ENCODE results near the gene TSPAN3.

Gene TSPAN3

GRCh38 chr15:77083381-77084160 lies 12.7 kb upstream of the TSPAN3 start:
- H3K4me3 ChIP-seq (ENCODE audit: low read depth, low read length) = peak overlapping the region; percentile 37
- DNase-seq = peak; percentile 23
- no peaks in the 10 kb centered on the region for H3K36me3 ChIP-seq (replicated peaks)
- H3K27me3 ChIP-seq (replicated peaks) = no peaks in the 10 kb centered on the region
- in situ Hi-C loops (cut with HindIII; ENCODE audit: low pct_ligation_motif_present, low sequenced_read_pairs) = no loop called here
- no peak for TF ChIP-seq CTCF (IDR thresholded peaks at IDR 0.05; ENCODE audit: low read depth, low read length, missing control alignments)
- no peak overlapping the region for H3K27ac ChIP-seq

- Histone ChIP-seq H3K27me3 (replicated peaks) (no peaks in the 10 kb centered on the region), H3K4me3 (ENCODE audit: low read depth, low read length) (no peak overlapping the region), H3K27ac (no peak overlapping the region), H3K36me3 (replicated peaks) (no peaks in the 10 kb centered on the region)
- in situ Hi-C loops (cut with HindIII; ENCODE audit: low pct_ligation_motif_present, low sequenced_read_pairs) = no loop called here
- TF ChIP-seq CTCF (IDR thresholded peaks at IDR 0.05; ENCODE audit: low read depth, low read length, missing control alignments) = no peak
- DNase-seq = no peak
These were observed 11.1 kb upstream of the TSPAN3 start for GRCh38 chr15:77081971-77082370.

- DNase-seq = no peak
- Histone ChIP-seq H3K4me3 (ENCODE audit: low read depth, low read length) (no peak overlapping the region), H3K27ac (no peak overlapping the region), H3K27me3 (replicated peaks) (no peaks in the 10 kb centered on the region), H3K36me3 (replicated peaks) (no peaks in the 10 kb centered on the region)
- in situ Hi-C loops (cut with HindIII; ENCODE audit: low pct_ligation_motif_present, low sequenced_read_pairs) = no loop called here
- no peak for TF ChIP-seq CTCF (IDR thresholded peaks at IDR 0.05; ENCODE audit: low read depth, low read length, missing control alignments)
These were observed 5.5 kb upstream of the TSPAN3 start for GRCh38 chr15:77076323-77076915.

- Histone ChIP-seq H3K36me3 (replicated peaks) (no peaks in the 10 kb centered on the region), H3K27ac (no peak overlapping the region), H3K27me3 (replicated peaks) (no peaks in the 10 kb centered on the region), H3K4me3 (ENCODE audit: low read depth, low read length) (no peak overlapping the region)
- no peak for DNase-seq
- in situ Hi-C loops (cut with HindIII; ENCODE audit: low pct_ligation_motif_present, low sequenced_read_pairs) = no loop called here
- no peak for TF ChIP-seq CTCF (IDR thresholded peaks at IDR 0.05; ENCODE audit: low read depth, low read length, missing control alignments)
These were observed 4.6 kb upstream of the TSPAN3 start for GRCh38 chr15:77075528-77075927.

- in situ Hi-C loops (cut with HindIII; ENCODE audit: low pct_ligation_motif_present, low sequenced_read_pairs) = no loop called here
- Histone ChIP-seq H3K4me3 (ENCODE audit: low read depth, low read length) (no peak overlapping the region), H3K27me3 (replicated peaks) (no peaks in the 10 kb centered on the region), H3K36me3 (replicated peaks) (no peaks in the 10 kb centered on the region), H3K27ac (no peak overlapping the region)
- no peak for TF ChIP-seq CTCF (IDR thresholded peaks at IDR 0.05; ENCODE audit: low read depth, low read length, missing control alignments)
- DNase-seq = no peak
These were observed 3.4 kb upstream of the TSPAN3 start for GRCh38 chr15:77074350-77074749.
